Activated CD8-positive, alpha-beta T cell treated with anti-CD3 and anti-CD28 coated beads, Interleukin-2, amount 10 ng/mL, durations not matched to agents 7 days and 5 days (primary cell): ENCODE measurements around the gene A3GALT2. TPM values are rescaled to one million over a fixed set of nuclear protein-coding genes. Genes with fewer than 3 reads are reported as not detected.

Experiments used
- ATAC-seq: fragments of 150-1000 bp; cut with Tn5 transposase; one replicate; pipeline ENCODE4 v1.10.0; 2021; ENCODE audit warnings: moderate library complexity
- CTCF ChIA-PET: fragments of 350-600 bp; sonication (Branson Sonifier 250); formaldehyde crosslinking; loops from one replicate; lab custom pipeline; 2021; ENCODE audit warnings: antibody characterized with exemption; lab: Charles Lee
- POLR2A ChIA-PET: fragments of 350-600 bp; sonication (Branson Sonifier 250); formaldehyde crosslinking; loops from one replicate; lab custom pipeline; 2021; ENCODE audit warnings: antibody characterized with exemption; lab: Charles Lee
- DNase-seq: peaks from one replicate; pipeline ENCODE4 v3.0.0-alpha.2; 2020
- H3K27ac Mint-ChIP-seq: one replicate; pipeline ENCODE4 v1.8.0; 2021; ENCODE audit warnings: mild to moderate bottlenecking, mixed read lengths
- H3K27me3 Mint-ChIP-seq: one replicate; pipeline ENCODE4 v1.8.0; 2021; ENCODE audit warnings: low read depth, mixed read lengths
- H3K36me3 Mint-ChIP-seq: one replicate; pipeline ENCODE4 v1.8.0; 2021; ENCODE audit warnings: low read depth, mixed read lengths
- H3K4me1 Mint-ChIP-seq: one replicate; pipeline ENCODE4 v1.8.0; 2021; ENCODE audit warnings: low read depth, mixed read lengths
- H3K4me3 Mint-ChIP-seq: one replicate; pipeline ENCODE4 v1.8.0; 2021; ENCODE audit warnings: mild to moderate bottlenecking, mixed read lengths
- H3K9me3 Mint-ChIP-seq: one replicate; pipeline ENCODE4 v1.8.0; 2022; ENCODE audit warnings: mixed read lengths; ENCODE audit not compliant: insufficient read depth
- total RNA-seq, 2 experiments: library from RNA; stranded (reverse); gene quantifications; one replicate each; pipeline ENCODE4 v1.2.3, GENCODE V29; 2021

Gene A3GALT2
- total RNA-seq, 2 experiments from 2014 or later, result not detected

DNA sequence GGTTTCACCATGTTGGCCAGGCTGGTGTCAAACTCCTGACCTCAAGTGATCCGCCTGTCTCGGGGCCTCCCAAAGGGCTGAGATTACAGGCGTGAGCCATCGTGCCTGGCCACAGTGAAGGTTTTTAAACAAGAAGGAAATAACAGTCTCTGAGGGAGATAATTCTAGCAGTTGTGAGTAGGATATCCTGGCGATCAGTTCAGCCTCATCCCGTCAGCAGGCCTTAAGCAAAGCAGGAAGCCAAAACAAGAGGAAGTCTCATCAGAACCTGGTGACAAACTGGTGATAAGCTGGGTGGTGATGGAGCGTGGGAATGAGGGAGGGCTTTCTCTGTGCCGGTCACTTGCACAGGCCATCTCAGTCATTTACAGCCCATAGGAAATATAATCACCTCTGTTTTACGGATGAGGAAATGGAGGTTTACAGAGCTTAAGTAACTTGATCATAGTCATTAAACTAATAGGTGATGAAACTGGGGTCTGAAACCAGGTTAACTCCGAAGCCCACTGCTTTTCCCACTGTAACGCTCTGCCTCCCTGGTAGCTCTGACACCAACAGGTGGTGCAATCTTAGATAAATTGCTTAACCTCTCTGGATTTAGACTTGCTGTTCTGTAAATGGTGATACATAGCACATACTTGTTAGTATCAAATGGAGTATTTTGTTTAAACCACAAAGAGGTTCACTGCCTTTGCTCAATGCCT is 40.8 kb upstream of the A3GALT2 start:
- H3K4me1 Mint-ChIP-seq, result peaks cover 4% of the 10 kb centered on the region
- no peak for ATAC-seq
- no peaks in the 10 kb centered on the region for H3K9me3 Mint-ChIP-seq
- ChIA-PET POLR2A (no interaction called here), CTCF (interaction anchor here (4.7 kb wide), 1 partner anchor 65 kb away, joined by 24 read pairs; no protein-coding TSS in a partner anchor)
- H3K27me3 Mint-ChIP-seq, result no peaks in the 10 kb centered on the region
- no peak overlapping the region for H3K27ac Mint-ChIP-seq
- no peaks in the 10 kb centered on the region for H3K36me3 Mint-ChIP-seq
- no peak for DNase-seq
- H3K4me3 Mint-ChIP-seq, result no peak overlapping the region

DNA sequence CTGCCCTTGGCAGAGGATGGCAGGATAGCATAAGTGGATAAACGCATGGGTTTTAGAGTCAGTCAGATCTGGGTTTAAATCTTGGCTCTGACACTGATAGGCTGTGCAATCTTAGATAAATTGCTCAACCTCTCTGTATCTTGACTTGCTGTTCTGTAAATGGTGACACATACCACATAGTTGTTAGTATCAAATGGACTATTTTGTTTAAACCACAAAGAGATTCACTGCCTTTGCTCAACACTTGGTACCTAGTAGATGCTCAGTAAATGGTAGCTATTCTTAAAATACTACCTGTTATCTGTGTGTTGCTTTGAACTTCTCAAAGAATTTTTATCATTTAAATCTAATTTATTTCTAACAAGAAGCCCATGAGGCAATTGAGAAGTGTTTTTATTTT is 39.5 kb upstream of the A3GALT2 start:
- H3K4me1 Mint-ChIP-seq, result peaks cover 4% of the 10 kb centered on the region
- no peak overlapping the region for H3K27ac Mint-ChIP-seq
- DNase-seq (no peak), ATAC-seq (no peak)
- H3K27me3 Mint-ChIP-seq, result no peaks in the 10 kb centered on the region
- ChIA-PET CTCF (interaction anchor here (0.6 to 4.7 kb wide), 3 partner anchors 64 to 456 kb away, joined by 3 to 24 read pairs (median 3); no protein-coding TSS in a partner anchor), POLR2A (no interaction called here)
- H3K36me3 Mint-ChIP-seq, result no peaks in the 10 kb centered on the region
- no peaks in the 10 kb centered on the region for H3K9me3 Mint-ChIP-seq
- H3K4me3 Mint-ChIP-seq, result no peak overlapping the region

DNA sequence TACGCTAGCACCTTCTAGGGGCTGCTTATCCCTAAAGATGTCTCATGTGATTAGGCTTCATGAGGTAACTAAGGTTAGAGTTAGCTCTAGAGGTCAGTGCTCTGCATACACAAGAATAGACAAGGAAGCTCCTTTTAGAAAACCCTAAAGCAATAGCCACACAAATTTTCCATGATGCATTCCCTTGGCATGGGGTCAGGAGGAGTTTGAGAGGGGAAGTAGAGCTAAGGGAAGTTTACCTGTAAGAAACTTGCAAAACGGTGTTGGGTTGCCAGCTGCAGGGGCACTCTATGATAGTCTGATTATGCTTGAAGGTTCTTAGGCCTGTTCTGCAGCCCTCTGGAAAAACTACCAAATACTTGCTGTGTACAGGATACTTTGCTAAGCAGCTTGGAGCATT is 39.0 kb upstream of the A3GALT2 start:
- H3K36me3 Mint-ChIP-seq, result no peaks in the 10 kb centered on the region
- ChIA-PET CTCF (interaction anchor here (0.6 to 4.7 kb wide), 3 partner anchors 63 to 455 kb away, joined by 3 to 24 read pairs (median 3); no protein-coding TSS in a partner anchor), POLR2A (interaction anchor here (1.2 kb wide), 1 partner anchor 13 kb away, joined by 3 read pairs; no protein-coding TSS in a partner anchor)
- DNase-seq, result no peak
- H3K4me1 Mint-ChIP-seq, result peaks cover 4% of the 10 kb centered on the region
- no peaks in the 10 kb centered on the region for H3K9me3 Mint-ChIP-seq
- no peak overlapping the region for H3K27ac Mint-ChIP-seq
- H3K27me3 Mint-ChIP-seq, result no peaks in the 10 kb centered on the region
- H3K4me3 Mint-ChIP-seq, result no peak overlapping the region
- no peak for ATAC-seq

DNA sequence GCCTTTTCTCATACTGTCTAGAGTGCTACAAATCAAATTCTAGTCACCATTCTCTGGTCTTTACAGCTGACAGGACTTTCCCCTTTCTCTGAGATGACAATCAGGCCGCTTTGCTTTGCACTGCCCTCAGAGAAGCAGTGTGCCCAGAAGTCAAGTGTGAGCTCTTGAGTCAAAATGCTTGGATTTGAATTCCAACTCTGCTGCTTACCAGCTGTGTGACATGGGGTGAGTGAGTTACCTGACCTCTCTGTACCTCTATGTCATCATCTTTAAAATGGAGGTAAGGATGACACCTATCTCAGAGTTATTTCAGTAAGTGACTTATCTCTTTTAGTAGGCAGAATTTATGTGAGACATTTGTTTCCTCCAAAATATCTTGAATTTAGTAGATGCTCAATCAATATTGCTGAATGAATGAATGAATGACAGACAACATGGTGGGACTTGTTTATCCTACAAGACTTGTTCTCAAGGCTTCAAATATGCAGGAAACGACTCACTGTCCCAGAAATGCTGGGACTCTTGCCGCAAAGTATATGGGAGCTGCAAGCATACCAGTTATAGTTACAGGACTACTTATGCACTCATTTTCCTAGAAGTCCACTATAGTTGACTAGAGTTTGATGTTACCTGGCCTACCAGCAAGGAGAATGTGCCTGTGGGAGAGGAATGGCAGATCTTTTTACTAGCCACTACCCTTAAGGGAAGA is 38.1 kb upstream of the A3GALT2 start:
- ChIA-PET POLR2A (interaction anchor here (1.2 kb wide), 1 partner anchor 12 kb away, joined by 3 read pairs; no protein-coding TSS in a partner anchor), CTCF (interaction anchor here (1.2 kb wide), 1 partner anchor 63 kb away, joined by 6 read pairs; no protein-coding TSS in a partner anchor)
- peaks cover 4% of the 10 kb centered on the region for H3K4me1 Mint-ChIP-seq
- ATAC-seq (no peak), DNase-seq (no peak)
- H3K27ac Mint-ChIP-seq, result no peak overlapping the region
- no peak overlapping the region for H3K4me3 Mint-ChIP-seq
- no peaks in the 10 kb centered on the region for H3K9me3 Mint-ChIP-seq
- no peaks in the 10 kb centered on the region for H3K27me3 Mint-ChIP-seq
- no peaks in the 10 kb centered on the region for H3K36me3 Mint-ChIP-seq

DNA sequence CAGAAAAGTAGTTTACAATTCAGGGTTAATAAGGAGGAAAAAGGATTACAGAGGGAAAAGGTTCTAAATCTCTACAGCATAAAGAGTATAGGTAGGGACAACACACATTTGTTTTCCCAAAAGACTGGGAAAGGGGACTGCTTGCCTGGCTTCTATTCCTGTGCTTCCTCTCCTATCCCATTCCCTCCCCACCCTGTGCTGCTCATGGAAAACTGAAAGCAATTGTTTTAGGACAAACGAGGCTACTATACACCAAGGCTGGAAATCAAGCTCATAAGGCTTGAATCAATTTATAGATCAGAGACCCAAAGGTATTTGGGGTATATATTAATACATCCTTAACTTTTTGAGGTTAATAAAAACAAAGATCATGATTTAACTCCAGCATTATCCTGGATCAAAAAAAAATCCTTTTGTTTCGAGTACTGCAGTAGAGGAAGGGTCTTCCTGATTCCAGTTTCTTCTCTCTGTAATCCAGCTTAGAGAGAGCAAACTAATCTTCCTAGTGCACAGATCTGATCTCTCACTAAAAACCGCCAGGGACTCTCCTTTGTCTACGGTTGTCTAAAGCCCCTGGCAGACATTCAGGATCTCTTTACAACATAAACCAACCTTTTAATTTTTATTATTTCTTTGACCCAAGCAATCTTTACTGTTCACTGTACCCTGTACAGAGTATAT is 37.4 kb upstream of the A3GALT2 start:
- CTCF ChIA-PET, result interaction anchor here (1.2 kb wide), 1 partner anchor 63 kb away, joined by 6 read pairs; no protein-coding TSS in a partner anchor
- H3K27ac Mint-ChIP-seq, result no peak overlapping the region
- POLR2A ChIA-PET, result no interaction called here
- H3K4me1 Mint-ChIP-seq, result peaks cover 4% of the 10 kb centered on the region
- H3K36me3 Mint-ChIP-seq, result no peaks in the 10 kb centered on the region
- ATAC-seq (no peak), DNase-seq (no peak)
- no peaks in the 10 kb centered on the region for H3K27me3 Mint-ChIP-seq
- no peaks in the 10 kb centered on the region for H3K9me3 Mint-ChIP-seq
- no peak overlapping the region for H3K4me3 Mint-ChIP-seq

DNA sequence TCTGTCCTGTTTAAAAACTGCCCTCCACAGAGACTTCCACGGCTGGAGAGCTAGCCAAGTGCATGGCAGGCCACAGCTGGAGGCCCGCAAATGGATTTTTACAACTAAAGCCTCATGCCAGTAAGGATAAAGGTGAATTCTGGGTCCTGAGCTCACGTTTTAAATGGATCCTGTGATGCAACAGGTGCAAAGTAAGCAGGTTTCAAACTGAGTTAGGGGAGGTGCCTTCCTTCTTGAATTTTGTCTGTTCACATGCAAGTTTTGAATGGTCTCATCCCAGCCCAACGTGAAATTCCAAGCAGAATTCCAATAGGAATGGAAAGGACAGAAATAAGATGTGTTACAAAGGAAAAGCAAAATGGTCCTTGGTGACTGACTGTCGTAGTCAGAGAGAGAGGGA is 36.2 kb upstream of the A3GALT2 start:
- no peak overlapping the region for H3K27ac Mint-ChIP-seq
- no peak overlapping the region for H3K4me3 Mint-ChIP-seq
- peaks cover 4% of the 10 kb centered on the region for H3K4me1 Mint-ChIP-seq
- H3K27me3 Mint-ChIP-seq, result no peaks in the 10 kb centered on the region
- H3K9me3 Mint-ChIP-seq, result no peaks in the 10 kb centered on the region
- POLR2A ChIA-PET, result interaction anchor here (0.8 kb wide), 1 partner anchor 230 kb away, joined by 4 read pairs; no protein-coding TSS in a partner anchor
- DNase-seq (no peak), ATAC-seq (no peak)
- CTCF ChIA-PET, result interaction anchor here (1.0 kb wide), 1 partner anchor 61 kb away, joined by 6 read pairs; no protein-coding TSS in a partner anchor
- no peaks in the 10 kb centered on the region for H3K36me3 Mint-ChIP-seq

DNA sequence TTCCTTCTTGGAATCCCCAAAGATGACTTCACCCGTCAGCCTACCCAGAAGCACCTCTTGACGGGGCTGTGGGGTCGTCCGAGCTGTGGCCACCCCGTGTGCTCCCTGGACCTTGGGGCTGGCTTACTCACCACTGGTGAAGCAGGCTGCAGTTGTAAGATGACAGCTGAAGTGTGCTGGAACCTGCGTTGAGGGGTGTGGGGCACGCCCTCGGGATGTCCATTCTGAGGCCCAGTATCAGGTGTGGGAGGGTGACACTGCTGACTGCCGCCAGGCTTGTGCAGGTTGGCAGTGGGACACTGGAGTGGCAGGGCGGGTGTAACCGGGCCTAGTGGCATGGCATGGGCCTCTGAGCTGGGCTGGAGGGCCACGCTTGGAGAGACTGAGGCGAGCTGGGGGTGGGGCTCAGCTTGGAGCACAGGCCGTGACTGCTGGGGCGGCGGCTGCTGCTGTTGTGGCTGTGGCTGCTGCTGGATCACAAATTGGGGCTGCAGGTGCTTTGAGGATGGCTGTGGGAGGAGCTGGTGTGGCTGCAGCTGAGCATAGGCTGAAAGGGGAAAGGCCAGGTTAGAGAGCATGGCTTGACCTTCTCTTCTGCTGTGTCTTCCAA is 33.9 kb upstream of the A3GALT2 start:
- CTCF ChIA-PET, result interaction anchor here (1.0 kb wide), 1 partner anchor 59 kb away, joined by 6 read pairs; no protein-coding TSS in a partner anchor
- Mint-ChIP-seq H3K27me3 (peaks cover 3% of the 10 kb centered on the region), H3K27ac (no peak overlapping the region), H3K9me3 (no peaks in the 10 kb centered on the region), H3K4me1 (peaks cover 15% of the 10 kb centered on the region), H3K36me3 (no peaks in the 10 kb centered on the region), H3K4me3 (no peak overlapping the region)
- POLR2A ChIA-PET, result no interaction called here
- DNase-seq (no peak), ATAC-seq (no peak)

DNA sequence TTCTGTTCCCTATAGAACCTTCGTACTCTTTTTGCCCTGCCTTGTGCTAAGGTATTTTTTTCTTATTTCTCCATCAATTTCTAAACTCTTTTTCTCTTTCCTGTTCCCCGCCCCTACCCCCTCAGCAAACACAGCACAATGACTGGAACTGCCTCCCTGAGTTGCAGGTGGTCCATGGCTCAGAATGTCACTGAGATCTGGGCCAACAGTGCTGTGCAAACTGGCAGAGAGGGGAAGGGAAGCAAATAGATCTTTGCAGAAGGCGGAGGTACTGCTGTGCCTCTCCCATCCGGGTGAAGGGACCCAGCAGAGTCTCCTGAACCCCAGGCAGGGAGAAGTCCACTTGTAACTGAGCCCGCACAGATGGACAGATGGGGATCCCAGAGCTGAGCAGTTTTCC is 32.6 kb upstream of the A3GALT2 start:
- Mint-ChIP-seq H3K9me3 (no peaks in the 10 kb centered on the region), H3K4me1 (peaks cover 17% of the 10 kb centered on the region), H3K27me3 (peaks cover 3% of the 10 kb centered on the region), H3K4me3 (no peak overlapping the region), H3K36me3 (peaks cover 5% of the 10 kb centered on the region), H3K27ac (no peak overlapping the region)
- ATAC-seq, result no peak
- no peak for DNase-seq
- ChIA-PET CTCF (no interaction called here), POLR2A (no interaction called here)

DNA sequence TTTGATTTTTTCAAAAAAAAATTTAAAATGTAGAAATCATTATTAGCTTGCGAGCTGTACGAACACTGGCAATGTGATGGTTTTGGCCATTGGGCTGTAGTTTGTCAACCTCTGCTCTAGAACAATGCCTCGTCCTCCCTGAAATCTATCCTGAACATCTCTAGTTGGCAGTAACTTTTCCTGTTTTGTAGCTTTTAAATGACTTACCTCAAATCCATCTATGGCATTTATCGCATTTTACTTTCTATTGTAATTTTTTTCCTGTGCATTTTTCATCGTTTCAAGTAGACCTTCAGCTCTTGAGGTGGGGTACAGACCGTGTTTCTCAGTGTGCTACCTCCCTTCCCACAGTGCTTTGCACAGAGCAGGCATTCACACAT is 30.4 kb upstream of the A3GALT2 start:
- ATAC-seq, result no peak
- H3K27ac Mint-ChIP-seq, result no peak overlapping the region

DNA sequence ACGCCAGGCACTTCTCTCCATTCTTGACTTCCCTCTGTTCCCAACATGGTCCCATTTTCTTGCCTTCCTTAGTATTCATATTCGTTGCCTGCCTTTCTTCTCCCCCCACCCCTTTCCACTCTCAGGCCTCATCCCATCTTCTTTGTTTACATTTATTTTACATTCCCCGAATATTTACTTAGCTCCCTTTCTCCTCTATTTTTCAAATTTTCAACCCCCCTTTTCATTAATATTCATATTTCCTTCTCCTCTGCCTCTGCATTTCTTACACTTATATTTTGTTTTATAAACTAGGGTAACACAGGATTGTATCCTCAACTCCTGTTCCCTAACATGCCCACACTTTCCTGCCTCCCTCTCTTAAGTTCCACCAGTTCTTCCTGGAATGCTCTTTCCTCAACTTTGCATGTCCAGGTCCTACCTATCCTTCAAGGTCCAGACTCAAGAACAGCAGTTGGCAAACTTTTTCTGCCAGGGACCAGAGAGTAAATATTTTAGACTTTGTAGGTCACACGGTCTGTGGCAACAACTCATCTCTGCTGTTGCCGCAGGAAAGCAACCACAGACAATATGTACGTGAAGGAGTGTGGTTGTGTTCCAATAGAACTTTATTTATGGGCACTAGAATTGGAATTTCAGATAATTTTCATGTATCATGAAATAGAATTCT is 29.8 kb upstream of the A3GALT2 start:
- H3K27me3 Mint-ChIP-seq, result peaks cover 3% of the 10 kb centered on the region
- H3K36me3 Mint-ChIP-seq, result peaks cover 23% of the 10 kb centered on the region
- peaks cover 41% of the 10 kb centered on the region for H3K4me1 Mint-ChIP-seq
- POLR2A ChIA-PET, result interaction anchor here (0.6 to 1.2 kb wide), 3 partner anchors 13 to 221 kb away, joined by 3 to 4 read pairs (median 3); no protein-coding TSS in a partner anchor
- no peak for DNase-seq
- ATAC-seq, result no peak
- H3K4me3 Mint-ChIP-seq, result peak overlapping the region; percentile 84
- CTCF ChIA-PET, result interaction anchor here (1.3 to 2.7 kb wide), 2 partner anchors 14 to 55 kb away, joined by 3 to 14 read pairs; no protein-coding TSS in a partner anchor
- no peaks in the 10 kb centered on the region for H3K9me3 Mint-ChIP-seq
- H3K27ac Mint-ChIP-seq, result peak overlapping the region; percentile 93

More for the DNA sequence above, 30.4 kb upstream of the A3GALT2 start:
- peaks cover 22% of the 10 kb centered on the region for H3K36me3 Mint-ChIP-seq
- POLR2A ChIA-PET, result interaction anchor here (0.6 to 1.2 kb wide), 2 partner anchors 13 to 222 kb away, joined by 3 read pairs; no protein-coding TSS in a partner anchor
- peaks cover 3% of the 10 kb centered on the region for H3K27me3 Mint-ChIP-seq
- no peak for DNase-seq
- H3K4me3 Mint-ChIP-seq, result peak overlapping the region; percentile 1
- CTCF ChIA-PET, result interaction anchor here (1.3 to 2.7 kb wide), 3 partner anchors 9 to 56 kb away, joined by 3 to 14 read pairs (median 6); no protein-coding TSS in a partner anchor
- peaks cover 40% of the 10 kb centered on the region for H3K4me1 Mint-ChIP-seq
- H3K9me3 Mint-ChIP-seq, result no peaks in the 10 kb centered on the region
